Upper lobe of left lung (tissue), 6 donors: Measurements from ENCODE around the gene AKAP6. TPM values are rescaled to one million over a fixed set of nuclear protein-coding genes. Genes with fewer than 3 reads are reported as not detected.
A peak's percentile ranks its signal among the peaks of the same experiment; 100 is the strongest.

Source experiments
- ATAC-seq, 2 donors: fragments of 200-7000 bp; cut with Tn5 transposase; one replicate each; pipeline ENCODE4 v1.9.1; 2022; ENCODE audit warnings: mild to moderate bottlenecking in 2 of 2, moderate library complexity in 2 of 2; ENCODE audit not compliant: low FRiP score in 2 of 2
- DNase-seq, 2 donors: peaks; one replicate each; pipeline ENCODE4 v3.0.0-alpha.2; 2019 to 2020
- H3K27ac ChIP-seq, 4 donors: fragments of 200-600 bp; sonication (generic); one replicate each; pipeline ENCODE4 v1.5.1; 2016 to 2019
- H3K27me3 ChIP-seq, 4 donors: fragments of 200-600 bp; sonication (generic); one replicate each; pipeline ENCODE4 v1.5.1; 2017 to 2019
- H3K36me3 ChIP-seq, 4 donors: fragments of 200-600 bp; sonication (generic); one replicate each; pipeline ENCODE4 v1.5.1; 2016 to 2019
- H3K4me1 ChIP-seq, 4 donors: fragments of 200-600 bp; sonication (generic); one replicate each; pipeline ENCODE4 v1.5.1; 2018 to 2019
- H3K4me3 ChIP-seq, 4 donors: fragments of 200-600 bp; sonication (generic); one replicate each; pipeline ENCODE4 v1.5.1; 2017 to 2019; ENCODE audit warnings: mild to moderate bottlenecking in 2 of 4, moderate library complexity in 1 of 4
- H3K9me3 ChIP-seq, 4 donors: fragments of 200-600 bp; sonication (generic); one replicate each; pipeline ENCODE4 v1.5.1; 2018 to 2019
- EP300 ChIP-seq, 4 donors: sonication (generic); formaldehyde crosslinking; IDR thresholded peaks; one replicate each; pipeline ENCODE4 v1.5.1; 2017; ENCODE audit warnings: antibody characterized with exemption in 4 of 4, control low read depth in 2 of 4
- POLR2A ChIP-seq, 4 donors: fragments of 450-650 bp; IDR thresholded peaks; one replicate each; pipeline ENCODE4 v1.5.1; 2016 to 2017; ENCODE audit warnings: antibody characterized with exemption in 4 of 4, mild to moderate bottlenecking in 2 of 4
- POLR2AphosphoS5 ChIP-seq, 2 donors: sonication (generic); formaldehyde crosslinking; IDR thresholded peaks; one replicate each; pipeline ENCODE4 v1.5.1; 2017; ENCODE audit warnings: antibody characterized with exemption in 2 of 2
- WGBS, 2 donors: methylation state at CpG; one replicate each; pipeline ENCODE4 v1.1.5; 2017 to 2018; 5-methylcytosine and 5-hydroxymethylcytosine counted together
- total RNA-seq, 6 donors: library from RNA; depleted of rRNA in 4 of 6; stranded (reverse); fragments of >200 nt in 4 of 6; gene quantifications; one replicate each; pipeline versions ENCODE4 v1.1.0 to v1.2.1, GENCODE V29; 2016 to 2021
- TF ChIP-seq, protein P1 (sequence below), 6 experiments: fragments of 450-650 bp in 4 of 6; fragments of 200-600 bp in 2 of 6; sonication (generic) in 2 of 6; IDR thresholded peaks; one replicate each; pipeline ENCODE4 v1.5.1; 2016 to 2019; ENCODE audit warnings: antibody characterized with exemption in 6 of 6
- donor health status: DM: no; HTN: no; CAD: no; lungs with moderate emphysema.
- donor health status: DM: no; HTN: yes; CAD: no; lungs with severe emphysema.

Gene AKAP6
- total RNA-seq, 6 donors from 2014 or later = 6.2 to 27.7 (median 10.7) TPM

- Histone ChIP-seq H3K4me3 (no peak overlapping the region), H3K4me1 (peaks cover 0 to 2% (median 0%) of the 10 kb centered on the region in 4 donors), H3K27me3 (no peaks in the 10 kb centered on the region), H3K9me3 (no peaks in the 10 kb centered on the region), H3K36me3 (no peaks in the 10 kb centered on the region), H3K27ac (no peak overlapping the region)
- ATAC-seq (no peak), DNase-seq (no peak)
- TF ChIP-seq POLR2AphosphoS5 (IDR thresholded peaks at IDR 0.05) (no peak), EP300 (IDR thresholded peaks at IDR 0.05) (no peak), POLR2A (IDR thresholded peaks at IDR 0.05) (no peak)
- TF ChIP-seq, protein P1, sequence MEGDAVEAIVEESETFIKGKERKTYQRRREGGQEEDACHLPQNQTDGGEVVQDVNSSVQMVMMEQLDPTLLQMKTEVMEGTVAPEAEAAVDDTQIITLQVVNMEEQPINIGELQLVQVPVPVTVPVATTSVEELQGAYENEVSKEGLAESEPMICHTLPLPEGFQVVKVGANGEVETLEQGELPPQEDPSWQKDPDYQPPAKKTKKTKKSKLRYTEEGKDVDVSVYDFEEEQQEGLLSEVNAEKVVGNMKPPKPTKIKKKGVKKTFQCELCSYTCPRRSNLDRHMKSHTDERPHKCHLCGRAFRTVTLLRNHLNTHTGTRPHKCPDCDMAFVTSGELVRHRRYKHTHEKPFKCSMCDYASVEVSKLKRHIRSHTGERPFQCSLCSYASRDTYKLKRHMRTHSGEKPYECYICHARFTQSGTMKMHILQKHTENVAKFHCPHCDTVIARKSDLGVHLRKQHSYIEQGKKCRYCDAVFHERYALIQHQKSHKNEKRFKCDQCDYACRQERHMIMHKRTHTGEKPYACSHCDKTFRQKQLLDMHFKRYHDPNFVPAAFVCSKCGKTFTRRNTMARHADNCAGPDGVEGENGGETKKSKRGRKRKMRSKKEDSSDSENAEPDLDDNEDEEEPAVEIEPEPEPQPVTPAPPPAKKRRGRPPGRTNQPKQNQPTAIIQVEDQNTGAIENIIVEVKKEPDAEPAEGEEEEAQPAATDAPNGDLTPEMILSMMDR (IDR thresholded peaks at IDR 0.05) = peak in 2 of 6 experiments; percentile 18
- 74 to 80% methylated on average over 1 of the region's 1 CpG for WGBS, 2 donors
These were observed 184.5 kb downstream of the AKAP6 start for GRCh38 chr14:32513571-32514009.

DNA sequence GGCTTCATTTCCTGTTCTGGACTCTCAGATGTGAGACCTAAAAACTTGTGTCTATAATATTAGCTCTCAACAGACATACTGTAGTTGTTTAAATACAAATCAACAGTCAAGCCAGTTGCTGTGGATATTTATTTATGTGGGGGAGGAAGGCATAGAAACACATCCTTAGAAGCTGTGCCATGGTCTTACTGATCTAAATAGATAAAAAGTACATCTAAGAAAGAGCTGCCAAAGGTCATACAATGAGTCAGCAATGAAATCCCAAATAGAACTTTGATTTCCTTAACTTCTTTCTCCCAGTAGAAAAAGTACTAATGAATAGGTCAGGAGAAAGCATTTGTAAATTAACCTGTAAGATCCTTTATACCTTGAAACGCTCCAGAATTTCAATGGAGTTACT is 185.1 kb downstream of the AKAP6 start:
- DNase-seq (no peak), ATAC-seq (no peak)
- H3K9me3 ChIP-seq = no peaks in the 10 kb centered on the region
- no peaks in the 10 kb centered on the region for H3K36me3 ChIP-seq
- no peaks in the 10 kb centered on the region for H3K27me3 ChIP-seq
- H3K4me3 ChIP-seq = no peak overlapping the region
- TF ChIP-seq EP300 (IDR thresholded peaks at IDR 0.05) (no peak), POLR2AphosphoS5 (IDR thresholded peaks at IDR 0.05) (no peak), POLR2A (IDR thresholded peaks at IDR 0.05) (no peak)
- TF ChIP-seq, protein P1 (IDR thresholded peaks at IDR 0.05) = no peak
- H3K27ac ChIP-seq = no peak overlapping the region
- WGBS, 2 donors = 77 to 78% methylated on average over 1 of the region's 1 CpG
- H3K4me1 ChIP-seq = peaks cover 0 to 2% (median 0%) of the 10 kb centered on the region in 4 donors

DNA sequence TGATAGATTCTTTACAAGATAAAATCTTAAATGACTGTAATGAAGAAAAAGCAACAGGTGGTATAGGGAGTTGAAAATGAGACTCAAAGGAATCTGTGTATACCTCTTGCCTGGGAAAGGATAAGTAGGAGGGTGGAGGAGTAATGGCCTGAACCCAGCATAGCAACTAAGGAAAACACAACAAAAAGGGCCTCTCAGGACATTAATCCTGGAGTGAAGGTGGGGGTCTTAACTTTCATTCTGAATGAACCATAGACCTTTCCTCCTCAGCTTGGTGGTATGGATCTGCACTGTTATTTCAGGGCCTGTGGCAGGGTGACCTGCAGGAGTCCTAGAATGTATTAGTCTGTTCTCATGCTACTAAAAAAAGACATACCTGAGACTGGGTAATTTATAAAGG is 185.6 kb downstream of the AKAP6 start:
- Histone ChIP-seq H3K36me3 (no peaks in the 10 kb centered on the region), H3K4me1 (peaks cover 0 to 2% (median 0%) of the 10 kb centered on the region in 4 donors), H3K4me3 (no peak overlapping the region), H3K27me3 (no peaks in the 10 kb centered on the region), H3K27ac (no peak overlapping the region), H3K9me3 (no peaks in the 10 kb centered on the region)
- no peak for TF ChIP-seq POLR2A (IDR thresholded peaks at IDR 0.05)
- no peak for TF ChIP-seq EP300 (IDR thresholded peaks at IDR 0.05)
- TF ChIP-seq POLR2AphosphoS5 (IDR thresholded peaks at IDR 0.05) = no peak
- TF ChIP-seq, protein P1 (IDR thresholded peaks at IDR 0.05) = no peak
- ATAC-seq (no peak), DNase-seq (no peak)

- no peaks in the 10 kb centered on the region for H3K9me3 ChIP-seq
- H3K4me3 ChIP-seq = no peak overlapping the region
- no peaks in the 10 kb centered on the region for H3K36me3 ChIP-seq
- DNase-seq (no peak), ATAC-seq (no peak)
- H3K27me3 ChIP-seq = no peaks in the 10 kb centered on the region
- no peaks in the 10 kb centered on the region for H3K4me1 ChIP-seq
- TF ChIP-seq EP300 (IDR thresholded peaks at IDR 0.05) = no peak
- TF ChIP-seq, protein P1 (IDR thresholded peaks at IDR 0.05) = no peak
- TF ChIP-seq POLR2A (IDR thresholded peaks at IDR 0.05) = no peak
- TF ChIP-seq POLR2AphosphoS5 (IDR thresholded peaks at IDR 0.05) = no peak
- WGBS, 2 donors = 63 to 85% methylated on average over 3 of the region's 3 CpGs
- no peak overlapping the region for H3K27ac ChIP-seq
These were observed 195.7 kb downstream of the AKAP6 start for GRCh38 chr14:32524609-32525375.

DNA sequence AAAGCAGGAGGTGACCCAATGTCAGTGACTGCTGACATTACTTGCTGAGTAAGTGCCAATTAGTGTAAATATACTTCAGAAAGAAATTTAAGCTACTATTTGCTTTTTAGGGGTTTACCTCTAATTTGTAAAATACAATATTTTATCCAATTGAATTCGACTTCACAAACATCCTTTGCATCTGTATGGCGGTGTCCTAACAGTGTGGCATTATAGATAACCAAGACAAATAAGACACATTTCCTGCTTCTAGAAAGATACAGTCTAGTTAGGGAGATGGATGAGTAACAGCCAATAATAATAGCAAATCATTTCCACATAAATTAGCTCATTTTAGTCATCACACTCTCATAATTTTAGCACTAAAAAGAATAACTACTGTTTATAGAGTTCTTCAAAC is 196.5 kb downstream of the AKAP6 start:
- no peak overlapping the region for H3K27ac ChIP-seq
- H3K36me3 ChIP-seq = no peaks in the 10 kb centered on the region
- H3K4me3 ChIP-seq = no peak overlapping the region
- TF ChIP-seq POLR2A (IDR thresholded peaks at IDR 0.05) = no peak
- no peak for TF ChIP-seq POLR2AphosphoS5 (IDR thresholded peaks at IDR 0.05)
- TF ChIP-seq EP300 (IDR thresholded peaks at IDR 0.05) = no peak
- TF ChIP-seq, protein P1 (IDR thresholded peaks at IDR 0.05) = no peak
- DNase-seq (no peak), ATAC-seq (no peak)
- no peaks in the 10 kb centered on the region for H3K27me3 ChIP-seq
- no peaks in the 10 kb centered on the region for H3K9me3 ChIP-seq
- no peaks in the 10 kb centered on the region for H3K4me1 ChIP-seq
- WGBS, 2 donors = 78 to 82% methylated on average over 2 of the region's 2 CpGs
